Bronchial epithelial cell (primary cell): ENCODE data around the gene MZB1. TPM values are rescaled to one million over a fixed set of nuclear protein-coding genes. Genes with fewer than 3 reads are reported as not detected.

ENCODE experiments used
- DNase-seq: peaks from one replicate; pipeline ENCODE4 v3.0.0-alpha.2; 2010; ENCODE audit warnings: low read depth
- FAIRE-seq: peaks from 2 replicates; lab custom pipeline; 2011; peaks lifted over from hg19 to GRCh38; lab: Jason Lieb, UNC
- H3K27me3 ChIP-seq: 2 replicates; pipeline ENCODE4 v1.5.1; 2011; ENCODE audit warnings: low read length; ENCODE audit not compliant: control insufficient read depth, insufficient read depth
- H3K36me3 ChIP-seq: 2 replicates; pipeline ENCODE4 v1.5.1; 2011; ENCODE audit warnings: low read length; ENCODE audit not compliant: control insufficient read depth, insufficient read depth
- H3K4me3 ChIP-seq: 2 replicates; pipeline ENCODE4 v1.5.1; 2011; ENCODE audit warnings: mild to moderate bottlenecking, low read depth, low read length, control low read depth
- CTCF ChIP-seq: IDR thresholded peaks from 2 replicates; pipeline ENCODE4 v1.5.1; 2011; ENCODE audit warnings: mild to moderate bottlenecking, moderate library complexity, low read length, control low read depth, inconsistent platforms; ENCODE audit not compliant: insufficient read depth, severe bottlenecking
- total RNA-seq: library from RNA; depleted of rRNA; stranded (reverse); fragments of >200 nt; gene quantifications from 2 replicates; pipeline ENCODE4 v1.2.1, GENCODE V29; 2014

MZB1 gene
- 0.13 TPM in 1 of 2 replicates, not detected in the other for total RNA-seq

DNA sequence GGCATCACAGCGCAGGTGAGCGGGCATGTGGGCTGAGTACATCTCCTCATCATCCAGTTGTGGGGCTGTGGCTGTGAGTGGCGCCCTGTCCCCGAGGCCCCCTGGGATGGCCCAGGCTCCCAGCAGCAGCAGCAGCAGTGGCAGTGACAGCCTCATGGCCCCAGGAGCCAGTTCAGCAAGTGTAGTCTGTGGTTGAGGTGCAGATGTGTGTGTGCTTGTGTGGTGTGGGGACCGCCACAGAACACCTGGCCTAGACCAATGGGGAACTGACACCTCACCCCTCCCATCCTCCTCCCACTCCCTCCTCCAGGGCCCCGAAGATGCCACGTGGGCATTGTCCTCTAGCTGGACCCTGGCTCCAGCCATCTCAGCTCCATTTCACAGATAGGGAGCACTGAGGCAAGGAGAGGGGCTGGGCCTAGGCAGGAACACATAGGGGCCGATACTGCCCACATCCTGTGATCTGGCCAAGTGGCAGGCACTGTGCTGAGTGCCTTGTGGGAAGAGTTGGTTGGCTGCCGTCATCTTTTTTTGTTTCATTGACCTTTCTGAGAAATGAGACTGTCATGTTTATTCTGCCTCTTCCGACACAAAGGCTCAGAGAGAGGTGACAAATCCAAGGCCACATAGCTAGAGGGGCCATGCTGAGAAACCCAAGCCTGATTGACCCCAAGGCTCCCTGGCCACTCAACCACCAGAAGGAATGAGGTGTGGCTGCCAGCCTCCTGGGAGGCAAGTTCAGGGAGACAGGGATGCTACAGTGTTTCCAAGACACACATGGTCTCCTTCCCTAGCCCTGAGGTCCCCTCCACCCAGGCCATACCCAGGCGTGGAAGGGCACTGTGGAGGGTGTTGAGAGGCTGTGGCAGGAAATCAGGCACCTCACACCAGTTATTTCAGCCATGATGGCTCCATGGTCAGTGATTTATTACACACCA, at the start of gene MZB1:
MZB1 (minus strand) TSS at position 213 of the 938 bp plus-strand sequence; CDS start at position 156, 57 bp downstream.
- H3K27me3 ChIP-seq: no peaks in the 10 kb centered on the region
- no peaks in the 10 kb centered on the region for H3K36me3 ChIP-seq
- no peak for TF ChIP-seq CTCF
- no peak for FAIRE-seq
- no peak for DNase-seq
- H3K4me3 ChIP-seq: no peak within 1 kb of the TSS

DNA sequence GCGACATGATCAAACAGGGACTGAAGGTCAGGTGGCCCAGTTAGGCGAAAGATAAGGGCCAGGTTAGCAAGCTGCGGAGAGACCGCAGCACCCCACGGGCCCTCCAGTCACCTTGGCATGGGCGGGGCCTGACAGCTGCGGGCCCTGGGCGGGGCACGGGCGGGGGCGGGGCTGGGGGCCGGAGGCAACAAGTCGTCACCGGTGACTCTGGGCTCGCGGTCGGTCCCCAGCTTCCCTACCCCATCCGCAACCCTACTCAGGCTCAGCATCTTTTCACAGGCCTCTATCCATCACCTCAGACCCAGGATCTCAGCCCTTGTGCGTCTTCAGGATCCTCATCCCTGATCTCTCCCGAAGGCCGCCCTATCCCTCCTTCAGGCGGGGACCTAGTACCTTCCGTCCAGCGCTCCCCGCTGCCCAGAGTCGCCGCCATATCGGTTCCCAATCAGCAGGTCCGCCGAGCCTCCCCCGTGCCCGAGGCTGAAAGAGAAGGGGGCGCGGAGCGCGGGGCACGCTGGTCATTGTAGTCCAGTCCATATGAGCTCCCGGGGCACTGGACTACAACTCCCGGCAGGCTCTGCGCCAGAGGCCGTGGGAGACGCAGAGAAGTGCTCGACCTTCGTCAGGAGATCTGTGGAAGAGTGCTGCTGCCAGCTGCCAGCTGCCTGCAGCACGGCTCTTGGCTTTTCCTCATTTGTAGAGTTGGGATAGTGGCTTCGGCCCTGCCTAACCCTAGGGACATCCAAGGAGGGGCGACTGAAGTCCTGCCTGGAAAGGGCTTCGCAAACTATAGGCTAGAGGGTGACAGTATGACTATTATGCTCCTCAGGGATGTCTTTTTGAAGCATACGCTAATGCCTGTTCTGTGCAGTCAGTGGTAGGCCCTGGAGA, 49.5 kb upstream of the MZB1 start, which contains the start of gene DNAJC18:
DNAJC18 (minus strand) TSS at position 513 of the 891 bp plus-strand sequence; CDS start at position 433, 80 bp downstream.
- H3K4me3 ChIP-seq: peak within 1 kb of the TSS; percentile 97
- no peak for TF ChIP-seq CTCF
- DNase-seq (peak; percentile 71), FAIRE-seq (no peak)
- H3K36me3 ChIP-seq: no peaks in the 10 kb centered on the region
- no peaks in the 10 kb centered on the region for H3K27me3 ChIP-seq

DNA sequence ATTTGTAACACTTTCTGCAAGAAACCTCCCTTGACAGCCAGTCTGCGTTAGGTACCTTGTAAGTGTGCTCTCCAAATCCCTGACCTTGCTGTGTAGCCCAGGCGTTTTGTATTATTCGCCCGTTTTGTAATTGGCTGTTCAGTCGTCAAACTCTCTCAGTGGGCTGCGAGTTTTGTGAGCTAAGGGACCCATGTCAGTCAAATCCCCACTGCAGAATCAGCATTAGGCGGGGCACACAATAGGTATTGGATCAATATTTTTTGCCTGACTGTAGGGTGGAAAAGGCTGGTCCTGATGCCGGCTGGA, 48.9 kb upstream of the MZB1 start:
- no peak for DNase-seq
- no peaks in the 10 kb centered on the region for H3K27me3 ChIP-seq
- no peak for FAIRE-seq
- TF ChIP-seq CTCF: no peak
- no peaks in the 10 kb centered on the region for H3K36me3 ChIP-seq
- peak overlapping the region; percentile 97 for H3K4me3 ChIP-seq

DNA sequence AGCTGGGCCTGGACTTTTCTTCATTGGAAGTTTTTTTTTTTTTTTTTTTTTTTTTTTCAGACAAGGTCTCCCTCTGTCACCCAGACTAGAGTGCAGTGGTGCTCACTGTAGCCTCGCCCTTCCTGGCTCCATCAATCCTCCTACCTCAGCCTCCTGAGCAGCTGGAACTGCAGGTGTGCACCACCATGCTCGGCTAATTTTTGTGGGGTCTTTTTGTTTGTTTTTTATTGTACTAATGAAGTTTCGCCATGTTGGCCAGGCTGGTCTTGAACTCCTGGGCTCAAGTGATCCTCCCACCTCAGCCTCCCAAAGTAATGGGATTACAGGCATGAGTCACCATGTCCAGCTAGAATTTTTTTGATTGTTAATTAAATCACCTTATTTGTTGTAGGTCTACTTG, 46.0 kb upstream of the MZB1 start:
- H3K36me3 ChIP-seq: no peaks in the 10 kb centered on the region
- FAIRE-seq (no peak), DNase-seq (no peak)
- H3K27me3 ChIP-seq: no peaks in the 10 kb centered on the region
- no peak overlapping the region for H3K4me3 ChIP-seq
- no peak for TF ChIP-seq CTCF

DNA sequence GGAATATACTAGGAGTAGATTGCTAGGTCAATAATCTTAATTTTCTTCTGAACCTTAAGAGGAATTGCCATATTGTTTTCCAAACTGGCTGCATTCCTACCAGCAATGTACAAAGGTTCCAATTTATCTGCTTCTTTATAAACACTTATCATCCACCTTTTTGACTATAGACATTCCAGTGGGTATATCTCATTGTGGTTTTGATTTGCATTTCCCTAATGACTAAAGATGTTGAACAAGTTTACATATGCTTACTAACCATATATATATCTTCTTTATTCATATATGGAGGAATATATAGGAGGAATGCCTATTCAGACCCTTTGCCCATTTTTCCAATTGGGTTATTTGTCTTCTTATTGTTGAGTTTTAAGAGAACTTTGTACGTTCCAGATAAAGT, 42.0 kb upstream of the MZB1 start:
- H3K27me3 ChIP-seq: no peaks in the 10 kb centered on the region
- DNase-seq (peak; percentile 56), FAIRE-seq (no peak)

More for the DNA sequence above, 42.0 kb upstream of the MZB1 start:
- TF ChIP-seq CTCF: no peak
- H3K36me3 ChIP-seq: no peaks in the 10 kb centered on the region
- H3K4me3 ChIP-seq: no peak overlapping the region
